Subcutaneous adipose tissue (tissue), 4 donors: Measurements from ENCODE around the gene UGT1A9. TPM values are rescaled to one million over a fixed set of nuclear protein-coding genes. Genes with fewer than 3 reads are reported as not detected.

Source experiments
- CTCF ChIP-seq: fragments of 450-650 bp; IDR thresholded peaks from one replicate; pipeline ENCODE4 v1.5.1; 2016; ENCODE audit warnings: low read depth, mild to moderate bottlenecking, control low read depth, antibody characterized with exemption, moderate library complexity
- total RNA-seq, 4 donors: library from RNA; depleted of rRNA; stranded (reverse); fragments of >200 nt; gene quantifications; one replicate each; pipeline ENCODE4 v1.1.0, GENCODE V29; 2016

Gene UGT1A9
- total RNA-seq, 4 donors from 2014 or later: not detected

- no peak for TF ChIP-seq CTCF
These were observed 75.0 kb downstream of the UGT1A9 start for GRCh38 chr2:233746475-233747282.

GRCh38 chr2:233747283-233747544 lies 75.5 kb downstream of the UGT1A9 start:
- no peak for TF ChIP-seq CTCF

- TF ChIP-seq CTCF: no peak
These were observed 83.3 kb downstream of the UGT1A9 start for GRCh38 chr2:233754872-233755611.

- TF ChIP-seq CTCF: no peak
These were observed 84.9 kb downstream of the UGT1A9 start for GRCh38 chr2:233756429-233757081.

- TF ChIP-seq CTCF: no peak
These were observed 86.4 kb downstream of the UGT1A9 start for GRCh38 chr2:233758141-233758540.

- TF ChIP-seq CTCF: no peak
These were observed 87.2 kb downstream of the UGT1A9 start for GRCh38 chr2:233758849-233759248.

GRCh38 chr2:233760043-233760442 lies 88.3 kb downstream of the UGT1A9 start, which contains the start of gene UGT1A1:
Gene UGT1A1 (plus strand): TSS chr2:233760270. CDS start chr2:233760288, 18 bp downstream.
- TF ChIP-seq CTCF: no peak
